ENCODE results near the gene FOXP1. TPM values are rescaled to one million over a fixed set of nuclear protein-coding genes. Genes with fewer than 3 reads are reported as not detected.

The FOXP1 gene
- total and polyA plus RNA-seq, 2 of the 13 experiments (the other 11 are each of a cell fraction or from before 2014, with no cell fraction given): 40.4 to 59.0 TPM

GRCh38 chr3:71415681-71416122 lies 167.8 kb downstream of the FOXP1 start (continued):
- no peak for TF ChIP-seq SNRNP70 (IDR thresholded peaks at IDR 0.05; ENCODE audit: low read depth, low read length)
- no peak for TF ChIP-seq ZBTB46 (CRISPR knock-in tag; IDR thresholded peaks at IDR 0.05; ENCODE audit: borderline replicate concordance)
- TF ChIP-seq REL (CRISPR knock-in tag; conservative IDR thresholded peaks at IDR 0.05): no peak
- TF ChIP-seq ATF5 (CRISPR knock-in tag; IDR thresholded peaks at IDR 0.05; ENCODE audit: low read depth): no peak
- TF ChIP-seq CERS6 (CRISPR knock-in tag; IDR thresholded peaks at IDR 0.05): no peak
- TF ChIP-seq KAT8 (CRISPR knock-in tag; IDR thresholded peaks at IDR 0.05): no peak
- no peak for TF ChIP-seq NKX3-1 (CRISPR knock-in tag; IDR thresholded peaks at IDR 0.05)
- TF ChIP-seq ZBTB38 (CRISPR knock-in tag; IDR thresholded peaks at IDR 0.05): no peak
- no peak for TF ChIP-seq UBTF (CRISPR knock-in tag; IDR thresholded peaks at IDR 0.05)
- no peak for TF ChIP-seq SNAI1 (CRISPR knock-in tag; IDR thresholded peaks at IDR 0.05; ENCODE audit: borderline replicate concordance)
- no peak for TF ChIP-seq ZNF652 (CRISPR knock-in tag; IDR thresholded peaks at IDR 0.05; ENCODE audit: borderline replicate concordance, low read depth)
- no peak for TF ChIP-seq PPARG (CRISPR knock-in tag; conservative IDR thresholded peaks at IDR 0.05)
- no peak for TF ChIP-seq CHCHD3 (CRISPR knock-in tag; IDR thresholded peaks at IDR 0.05)
- no peak for TF ChIP-seq IRF2 (CRISPR knock-in tag; IDR thresholded peaks at IDR 0.05)
- TF ChIP-seq ZNF83 (CRISPR knock-in tag; IDR thresholded peaks at IDR 0.05; ENCODE audit: borderline replicate concordance): no peak
- TF ChIP-seq ZNF687 (CRISPR knock-in tag; IDR thresholded peaks at IDR 0.05): no peak
- TF ChIP-seq ZNF432 (CRISPR knock-in tag; IDR thresholded peaks at IDR 0.05; ENCODE audit: borderline replicate concordance): no peak
- 0 out of 2 replicates have a peak, but pooled peaks have one; percentile 30 for TF ChIP-seq SAP130 (CRISPR knock-in tag; IDR thresholded peaks at IDR 0.05; ENCODE audit: low read depth)
- TF ChIP-seq ZNF225 (CRISPR knock-in tag; IDR thresholded peaks at IDR 0.05): no peak
- no peak for TF ChIP-seq EHMT2 (IDR thresholded peaks at IDR 0.05; ENCODE audit: borderline replicate concordance, low read depth, low read length)
- TF ChIP-seq TAF1 (CRISPR knock-in tag; IDR thresholded peaks at IDR 0.05): no peak
- TF ChIP-seq ETV6 (CRISPR knock-in tag; conservative IDR thresholded peaks at IDR 0.05): no peak
